Smooth muscle cell (in vitro differentiated cells): Measurements from ENCODE around the gene NFKBIZ. TPM values are rescaled to one million over a fixed set of nuclear protein-coding genes. Genes with fewer than 3 reads are reported as not detected.
"Not testable (repeated sequence)": the region's sequence is repeated elsewhere in the genome, so short reads cannot be mapped to it uniquely, and the experiment has no call there.

ENCODE experiments used
- DNase-seq: peaks from one replicate; lab custom pipeline; 2025; ENCODE audit not compliant: unreplicated experiment; lab: John Stamatoyannopoulos, UW
- H2AFZ ChIP-seq: fragments of 200-600 bp; sonication (generic); 2 replicates; pipeline ENCODE4 v1.6.0; 2016; ENCODE audit warnings: antibody characterized with exemption, low read depth, mild to moderate bottlenecking
- H3F3A ChIP-seq: fragments of 200-600 bp; sonication (generic); 2 replicates; pipeline ENCODE4 v1.6.0; 2017; ENCODE audit warnings: antibody characterized with exemption, low read depth
- H3K27ac ChIP-seq: fragments of 200-600 bp; sonication (generic); 2 replicates; pipeline ENCODE4 v1.5.1; 2016; ENCODE audit warnings: low read depth, mild to moderate bottlenecking
- H3K27me3 ChIP-seq: fragments of 200-600 bp; sonication (generic); 2 replicates; pipeline ENCODE4 v1.6.1; 2016; ENCODE audit warnings: low read depth, mild to moderate bottlenecking
- H3K36me3 ChIP-seq: fragments of 200-600 bp; sonication (generic); 2 replicates; pipeline ENCODE4 v1.5.1; 2016; ENCODE audit warnings: low read depth
- H3K4me1 ChIP-seq: fragments of 200-600 bp; sonication (generic); 2 replicates; pipeline ENCODE4 v1.5.1; 2016; ENCODE audit warnings: low read depth
- H3K4me2 ChIP-seq: fragments of 200-600 bp; sonication (generic); 2 replicates; pipeline ENCODE4 v1.6.0; 2016; ENCODE audit warnings: mild to moderate bottlenecking
- H3K4me3 ChIP-seq: fragments of 200-600 bp; sonication (generic); 2 replicates; pipeline ENCODE4 v1.5.1; 2016; ENCODE audit warnings: mild to moderate bottlenecking
- H3K79me2 ChIP-seq: fragments of 200-600 bp; sonication (generic); 2 replicates; pipeline ENCODE4 v1.6.0; 2016; ENCODE audit warnings: low read depth, mild to moderate bottlenecking
- H3K9ac ChIP-seq: fragments of 200-600 bp; sonication (generic); 2 replicates; pipeline ENCODE4 v1.6.0; 2016; ENCODE audit warnings: low read depth
- H3K9me3 ChIP-seq: fragments of 200-600 bp; sonication (generic); replicated peaks from 2 replicates; pipeline ENCODE4 v1.5.1; 2016; ENCODE audit warnings: low read depth
- H4K20me1 ChIP-seq: fragments of 200-600 bp; sonication (generic); 2 replicates; pipeline ENCODE4 v1.6.0; 2016; ENCODE audit warnings: low read depth
- WGBS: methylation state at CpG from one replicate; pipeline ENCODE4 v1.1.7; 2016; ENCODE audit warnings: low lambda C conversion rate; 5-methylcytosine and 5-hydroxymethylcytosine counted together
- polyA plus RNA-seq: library from polyadenylated mRNA; unstranded; fragments of >200 nt; fragmentation: Nextera tagmentation; extraction: Ambion mirVana; gene quantifications from 2 replicates; pipeline ENCODE4 v1.2.1, GENCODE V29; 2016
- total RNA-seq: library from RNA; depleted of rRNA; stranded (reverse); fragments of >200 nt; gene quantifications from 2 replicates; pipeline ENCODE4 v1.2.3, GENCODE V29; 2014
- TF ChIP-seq, protein P1 (sequence below): fragments of 200-600 bp; sonication (generic); IDR thresholded peaks from 2 replicates; pipeline ENCODE4 v1.5.1; 2017; ENCODE audit warnings: borderline replicate concordance, mild to moderate bottlenecking, antibody characterized with exemption; ENCODE audit not compliant: insufficient read depth, poor library complexity, severe bottlenecking

Gene NFKBIZ
- total and polyA plus RNA-seq, 2 experiments from 2014 or later = 236 to 306 TPM

DNA sequence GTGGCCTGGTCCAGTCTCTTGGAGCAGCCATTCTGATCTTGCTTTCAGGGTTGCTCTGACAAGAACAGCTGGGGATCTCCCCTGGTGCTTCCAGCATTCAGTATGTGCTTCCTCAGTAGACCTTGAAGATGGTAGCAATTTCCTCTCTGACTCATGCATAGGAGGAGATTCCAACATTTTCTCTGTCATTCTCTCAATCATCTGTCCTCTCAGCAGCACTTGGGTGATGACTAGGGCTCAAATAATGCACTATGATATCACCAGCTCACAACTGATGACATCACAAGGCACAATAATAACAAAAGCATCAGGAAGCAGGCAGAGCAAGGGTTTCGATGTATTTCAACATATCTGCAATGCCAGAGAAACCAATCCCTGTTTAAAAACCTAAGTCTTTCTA lies 52.7 kb downstream of the NFKBIZ start:
- DNase-seq = no peak
- Histone ChIP-seq H3K36me3 (no peaks in the 10 kb centered on the region), H3K27ac (peak overlapping the region; percentile 94), H3K79me2 (no peaks in the 10 kb centered on the region), H3F3A (peaks cover 4% of the 10 kb centered on the region), H2AFZ (peak overlapping the region; percentile 18), H3K9ac (peak overlapping the region; percentile 80), H3K4me2 (peak overlapping the region; percentile 0), H3K4me1 (no peaks in the 10 kb centered on the region), H3K27me3 (no peaks in the 10 kb centered on the region), H4K20me1 (no peaks in the 10 kb centered on the region), H3K9me3 (peaks cover under 1% of the 10 kb centered on the region), H3K4me3 (no peak overlapping the region)
- TF ChIP-seq, protein P1, sequence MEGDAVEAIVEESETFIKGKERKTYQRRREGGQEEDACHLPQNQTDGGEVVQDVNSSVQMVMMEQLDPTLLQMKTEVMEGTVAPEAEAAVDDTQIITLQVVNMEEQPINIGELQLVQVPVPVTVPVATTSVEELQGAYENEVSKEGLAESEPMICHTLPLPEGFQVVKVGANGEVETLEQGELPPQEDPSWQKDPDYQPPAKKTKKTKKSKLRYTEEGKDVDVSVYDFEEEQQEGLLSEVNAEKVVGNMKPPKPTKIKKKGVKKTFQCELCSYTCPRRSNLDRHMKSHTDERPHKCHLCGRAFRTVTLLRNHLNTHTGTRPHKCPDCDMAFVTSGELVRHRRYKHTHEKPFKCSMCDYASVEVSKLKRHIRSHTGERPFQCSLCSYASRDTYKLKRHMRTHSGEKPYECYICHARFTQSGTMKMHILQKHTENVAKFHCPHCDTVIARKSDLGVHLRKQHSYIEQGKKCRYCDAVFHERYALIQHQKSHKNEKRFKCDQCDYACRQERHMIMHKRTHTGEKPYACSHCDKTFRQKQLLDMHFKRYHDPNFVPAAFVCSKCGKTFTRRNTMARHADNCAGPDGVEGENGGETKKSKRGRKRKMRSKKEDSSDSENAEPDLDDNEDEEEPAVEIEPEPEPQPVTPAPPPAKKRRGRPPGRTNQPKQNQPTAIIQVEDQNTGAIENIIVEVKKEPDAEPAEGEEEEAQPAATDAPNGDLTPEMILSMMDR = no peak
- 7% methylated on average over 1 of the region's 1 CpG for WGBS

DNA sequence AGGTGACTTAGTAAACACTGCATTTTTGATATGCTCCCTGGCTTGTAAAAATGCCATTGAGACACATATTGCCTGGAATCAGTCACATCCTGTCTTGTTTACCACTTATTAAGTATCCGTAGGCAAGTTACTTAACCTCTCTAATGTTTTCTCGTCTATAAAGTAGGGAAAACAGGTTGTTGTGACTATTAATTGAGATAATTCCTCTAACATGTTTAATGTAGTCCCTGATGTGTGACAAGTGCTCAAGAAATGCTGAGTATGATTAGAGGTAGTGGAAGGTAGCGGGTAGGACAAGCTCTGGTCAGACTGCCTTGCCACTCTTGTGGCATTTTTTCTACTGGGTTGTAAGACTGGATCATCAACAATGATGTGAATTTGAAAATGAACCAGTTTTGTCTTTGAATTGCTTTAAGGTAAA lies 54.1 kb downstream of the NFKBIZ start:
- TF ChIP-seq, protein P1 = no peak
- peak overlapping the region; percentile 0 for H3K4me2 ChIP-seq
- peak overlapping the region; percentile 80 for H3K9ac ChIP-seq
- WGBS = 22% methylated on average over 3 of the region's 3 CpGs
- no peaks in the 10 kb centered on the region for H3K79me2 ChIP-seq
- H3K4me3 ChIP-seq = no peak overlapping the region
- H3K9me3 ChIP-seq = no peaks in the 10 kb centered on the region
- H3K36me3 ChIP-seq = no peaks in the 10 kb centered on the region
- no peaks in the 10 kb centered on the region for H3K4me1 ChIP-seq
- H3K27ac ChIP-seq = peak overlapping the region; percentile 94
- no peak for DNase-seq
- no peaks in the 10 kb centered on the region for H4K20me1 ChIP-seq
- H2AFZ ChIP-seq = no peak overlapping the region
- H3K27me3 ChIP-seq = no peaks in the 10 kb centered on the region
- peaks cover 4% of the 10 kb centered on the region for H3F3A ChIP-seq

DNA sequence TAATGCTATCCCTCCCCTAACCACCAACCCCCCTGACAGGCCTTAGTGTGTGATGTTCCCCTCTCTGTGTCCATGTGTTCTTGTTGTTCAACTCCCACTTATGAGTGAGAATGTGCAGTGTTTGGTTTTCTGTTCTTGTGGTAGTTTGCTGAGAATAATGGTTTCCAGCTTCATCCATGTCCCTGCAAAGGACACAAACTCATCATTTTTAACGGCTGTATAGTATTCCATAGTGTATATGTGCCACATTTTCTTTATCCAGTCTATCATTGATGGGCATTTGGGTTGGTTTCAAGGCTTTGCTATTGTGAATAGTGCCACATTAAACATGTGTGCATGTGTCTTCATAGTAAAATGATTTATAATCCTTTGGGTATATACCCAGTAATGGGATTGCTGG lies 56.3 kb downstream of the NFKBIZ start:
- H2AFZ ChIP-seq, H4K20me1 ChIP-seq, H3K4me3 ChIP-seq, H3K79me2 ChIP-seq, H3K36me3 ChIP-seq, H3K9me3 ChIP-seq, H3K9ac ChIP-seq, H3K27ac ChIP-seq, H3K4me2 ChIP-seq, H3K27me3 ChIP-seq, H3K4me1 ChIP-seq, DNase-seq, H3F3A ChIP-seq: not testable (repeated sequence)
- 90% methylated on average over 1 of the region's 1 CpG for WGBS

Other genes starting within 250 kb of the NFKBIZ start
- gene ZBTB11, start 172.4 kb upstream of the NFKBIZ start, total RNA-seq = 33.7 and 36.3 TPM in 2 replicates
- gene ZBTB11, start 172.4 kb upstream of the NFKBIZ start, polyA plus RNA-seq = 7.6 and 9.1 TPM in 2 replicates
- gene RPL24, start 162.8 kb upstream of the NFKBIZ start, total RNA-seq = 1,956 and 2,011 TPM in 2 replicates
- 452 and 518 TPM in 2 replicates for gene RPL24, start 162.8 kb upstream of the NFKBIZ start, polyA plus RNA-seq
- gene CEP97, start 124.9 kb upstream of the NFKBIZ start, total RNA-seq = 20.8 and 21.2 TPM in 2 replicates
- gene CEP97, start 124.9 kb upstream of the NFKBIZ start, polyA plus RNA-seq = 3.5 and 4.3 TPM in 2 replicates
- gene NXPE3, start 70.3 kb upstream of the NFKBIZ start, total RNA-seq = 8.6 and 10.2 TPM in 2 replicates
- gene NXPE3, start 70.3 kb upstream of the NFKBIZ start, polyA plus RNA-seq = 5.6 and 7.0 TPM in 2 replicates